Stimulated activated CD8-positive, alpha-beta memory T cell treated with anti-CD3 and anti-CD28 coated beads, Interleukin-2, amount 100 ng/mL, for 1 hour (primary cell): ENCODE data around the gene RANBP1.

Experiments used
- DNase-seq, 2 donors: peaks; one replicate each; pipeline ENCODE4 v3.0.0-alpha.2; 2020; ENCODE audit warnings: low read depth in 2 of 2

Gene RANBP1

GRCh38 chr22:20171288-20172140 is 55.6 kb downstream of the RANBP1 start:
- no peak for DNase-seq

- no peak for DNase-seq
Measured at GRCh38 chr22:20172141-20172613, 56.3 kb downstream of the RANBP1 start.

- no peak for DNase-seq
Measured at GRCh38 chr22:20173246-20173645, 57.3 kb downstream of the RANBP1 start.

- no peak for DNase-seq
Measured at GRCh38 chr22:20173772-20174171, 57.9 kb downstream of the RANBP1 start.

- DNase-seq: no peak
Measured at GRCh38 chr22:20174785-20175596, 59.1 kb downstream of the RANBP1 start.

- DNase-seq: no peak
Measured at GRCh38 chr22:20175597-20175900, 59.6 kb downstream of the RANBP1 start.

GRCh38 chr22:20176421-20177085 is 60.6 kb downstream of the RANBP1 start:
- no peak for DNase-seq
